GM20000 (cell line): ENCODE results near the gene CGRRF1.

Source experiments
- DNase-seq: peaks from one replicate; pipeline ENCODE4 v3.0.0; 2012; ENCODE audit warnings: low spot score
- CTCF ChIP-seq: IDR thresholded peaks from 2 replicates; pipeline ENCODE4 v1.5.1; 2012; ENCODE audit warnings: mild to moderate bottlenecking, control low read depth; ENCODE audit errors: extremely low read depth, missing control alignments

CGRRF1 gene

GRCh38 chr14:54567639-54568561 is 58.2 kb downstream of the CGRRF1 start:
- DNase-seq = peak; percentile 78
- TF ChIP-seq CTCF = no peak

GRCh38 chr14:54568821-54569595 is 59.3 kb downstream of the CGRRF1 start:
- TF ChIP-seq CTCF = no peak
- no peak for DNase-seq

- no peak for TF ChIP-seq CTCF
- no peak for DNase-seq
These were observed 60.3 kb downstream of the CGRRF1 start for GRCh38 chr14:54570047-54570446.

GRCh38 chr14:54570631-54571415 is 61.1 kb downstream of the CGRRF1 start:
- TF ChIP-seq CTCF = no peak

GRCh38 chr14:54572316-54572715 is 62.6 kb downstream of the CGRRF1 start:
- DNase-seq = peak; percentile 22
- no peak for TF ChIP-seq CTCF

More at GRCh38 chr14:54570631-54571415, 61.1 kb downstream of the CGRRF1 start:
- DNase-seq = no peak

GRCh38 chr14:54574528-54574927 is 64.8 kb downstream of the CGRRF1 start:
- no peak for TF ChIP-seq CTCF
- DNase-seq = no peak
